ENCODE measurements around the gene MYH11. TPM values are rescaled to one million over a fixed set of nuclear protein-coding genes. Genes with fewer than 3 reads are reported as not detected.
A peak's percentile ranks its signal among the peaks of the same experiment; 100 is the strongest.
"Not testable (repeated sequence)": the region's sequence is repeated elsewhere in the genome, so short reads cannot be mapped to it uniquely, and the experiment has no call there.

MYH11 gene
- total RNA-seq, 2 experiments from 2014 or later = 0.06 TPM; not detected in 1

- Mint-ChIP-seq H3K9me3 (ENCODE audit: low read depth) (no peaks in the 10 kb centered on the region), H3K27me3 (no peaks in the 10 kb centered on the region), H3K36me3 (peaks cover 42% of the 10 kb centered on the region), H3K27ac (no peak overlapping the region), H3K4me1 (peaks cover 39% of the 10 kb centered on the region), H3K4me3 (no peak overlapping the region)
- no peak for ATAC-seq
- DNase-seq = no peak
- CTCF ChIA-PET = interaction anchor here (0.9 to 1.4 kb wide), 4 partner anchors 9 to 18 kb away, joined by 3 to 4 read pairs (median 4); partner anchors contain the start of gene MARF1
These were observed 196.6 kb downstream of the MYH11 start for GRCh38 chr16:15660203-15660601.

- CTCF ChIA-PET = interaction anchor here (1.2 to 1.7 kb wide), 3 partner anchors 13 to 46 kb away, joined by 3 to 6 read pairs (median 5); partner anchors contain the start of gene MARF1
- H3K27ac Mint-ChIP-seq = peak overlapping the region; percentile 86
- no peaks in the 10 kb centered on the region for H3K27me3 Mint-ChIP-seq
- H3K4me3 Mint-ChIP-seq = no peak overlapping the region
- ATAC-seq (no peak), DNase-seq (no peak)
- no peaks in the 10 kb centered on the region for H3K9me3 Mint-ChIP-seq (ENCODE audit: low read depth)
- peaks cover 46% of the 10 kb centered on the region for H3K36me3 Mint-ChIP-seq
- H3K4me1 Mint-ChIP-seq = peaks cover 47% of the 10 kb centered on the region
These were observed 198.3 kb downstream of the MYH11 start for GRCh38 chr16:15658556-15658955.

- no peaks in the 10 kb centered on the region for H3K9me3 Mint-ChIP-seq (ENCODE audit: low read depth)
- no peak for DNase-seq
- peak overlapping the region; percentile 75 for H3K27ac Mint-ChIP-seq
- no peaks in the 10 kb centered on the region for H3K27me3 Mint-ChIP-seq
- no peak for ATAC-seq
- no peak overlapping the region for H3K4me3 Mint-ChIP-seq
- peaks cover 49% of the 10 kb centered on the region for H3K4me1 Mint-ChIP-seq
- CTCF ChIA-PET = interaction anchor here (1.0 to 1.7 kb wide), 4 partner anchors 12 to 47 kb away, joined by 3 to 6 read pairs (median 4); partner anchors contain the start of gene MARF1
- H3K36me3 Mint-ChIP-seq = peaks cover 47% of the 10 kb centered on the region
These were observed 198.7 kb downstream of the MYH11 start for GRCh38 chr16:15658149-15658548.

GRCh38 chr16:15655561-15655960 lies 201.3 kb downstream of the MYH11 start:
- Mint-ChIP-seq H3K4me1 (peaks cover 59% of the 10 kb centered on the region), H3K36me3 (peaks cover 45% of the 10 kb centered on the region)
- H3K27me3 Mint-ChIP-seq; H3K4me3 Mint-ChIP-seq; H3K9me3 Mint-ChIP-seq (ENCODE audit: low read depth); CTCF ChIA-PET; H3K27ac Mint-ChIP-seq; ATAC-seq; DNase-seq: not testable (repeated sequence)

- CTCF ChIA-PET = interaction anchor here (2.5 kb wide), 1 partner anchor 11 kb away, joined by 11 read pairs; the partner anchor contains the start of gene MARF1
- Mint-ChIP-seq H3K4me3 (no peak overlapping the region), H3K27ac (no peak overlapping the region), H3K36me3 (peaks cover 46% of the 10 kb centered on the region), H3K27me3 (no peaks in the 10 kb centered on the region), H3K9me3 (ENCODE audit: low read depth) (no peaks in the 10 kb centered on the region), H3K4me1 (peaks cover 58% of the 10 kb centered on the region)
- no peak for ATAC-seq
- no peak for DNase-seq
These were observed 202.2 kb downstream of the MYH11 start for GRCh38 chr16:15654591-15654990.

- peaks cover 40% of the 10 kb centered on the region for H3K36me3 Mint-ChIP-seq
- H3K27me3 Mint-ChIP-seq = no peaks in the 10 kb centered on the region
- H3K4me3 Mint-ChIP-seq = peak overlapping the region; percentile 15
- H3K27ac Mint-ChIP-seq = peak overlapping the region; percentile 34
- no peak for ATAC-seq
- CTCF ChIA-PET = interaction anchor here (0.9 to 2.5 kb wide), 4 partner anchors 10 to 13 kb away, joined by 3 to 11 read pairs (median 4); partner anchors contain the start of gene MARF1
- no peaks in the 10 kb centered on the region for H3K9me3 Mint-ChIP-seq (ENCODE audit: low read depth)
- DNase-seq = no peak
- H3K4me1 Mint-ChIP-seq = peaks cover 52% of the 10 kb centered on the region
These were observed 203.6 kb downstream of the MYH11 start for GRCh38 chr16:15653227-15653626.

Other genes starting within 250 kb of the MYH11 start
- 10 to 100 TPM; 67.7 to 75.3 TPM for gene MARF1, start 213.9 kb downstream of the MYH11 start, total RNA-seq
- gene NDE1, start 206.8 kb downstream of the MYH11 start, total RNA-seq = 100 to 1,000 TPM; 127 to 138 TPM
- gene CEP20, start 31.6 kb upstream of the MYH11 start, total RNA-seq = 10 to 100 TPM; 30.6 to 43.6 TPM
- 10 to 100 TPM; 54.9 to 76.8 TPM for gene ABCC1, start 92.6 kb upstream of the MYH11 start, total RNA-seq

Measured in activated CD8-positive, alpha-beta memory T cell treated with anti-CD3 and anti-CD28 coated beads, Interleukin-2, amount 10 ng/mL, durations not matched to agents 7 days and 5 days (primary cell).